COLO829 (cell line): Measurements from ENCODE around the gene WDR89.
"Not testable (repeated sequence)": the region's sequence is repeated elsewhere in the genome, so short reads cannot be mapped to it uniquely, and the experiment has no call there.

Experiments used
- DNase-seq: peaks from one replicate; pipeline ENCODE4 v3.0.0; 2012; ENCODE audit warnings: low spot score

Gene WDR89

DNA sequence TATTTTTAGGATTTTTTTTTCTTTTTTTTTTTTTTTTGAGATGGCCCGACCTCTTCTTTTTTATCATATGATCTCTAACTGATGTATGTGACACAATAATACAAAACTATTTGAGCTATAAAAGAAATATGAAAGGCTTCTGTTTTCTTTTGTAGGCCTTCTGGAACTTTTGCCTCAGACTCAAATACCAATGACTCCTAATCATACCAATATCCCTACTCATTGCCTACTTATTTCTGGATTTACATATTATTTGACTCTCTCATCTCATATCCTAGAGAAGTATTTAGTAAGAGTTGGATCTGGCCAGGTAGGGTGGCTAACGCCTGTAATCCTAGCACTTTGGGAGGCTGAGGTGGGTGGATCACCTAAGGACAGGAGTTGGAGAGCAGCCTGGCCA, 12.7 kb upstream of the WDR89 start:
- DNase-seq, result no peak

DNA sequence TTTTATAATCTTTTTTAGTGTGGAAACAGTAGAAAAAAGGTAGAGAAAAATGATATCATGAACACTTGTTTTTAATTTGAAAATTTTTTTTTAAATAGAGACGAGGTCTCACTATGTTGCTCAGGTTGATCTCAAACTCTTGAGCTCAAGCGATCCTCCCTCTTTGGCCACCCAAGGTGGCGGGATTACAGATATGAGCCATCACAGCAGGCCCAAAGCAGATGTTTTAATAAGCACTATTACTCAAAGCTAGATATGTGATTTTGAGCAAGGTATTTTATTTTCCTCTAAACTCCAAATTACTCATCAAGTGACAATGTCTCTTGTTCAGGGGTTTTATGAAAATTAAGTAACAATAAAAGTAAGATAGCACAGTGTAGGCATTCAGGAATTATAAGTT, 10.7 kb upstream of the WDR89 start:
- no peak for DNase-seq

DNA sequence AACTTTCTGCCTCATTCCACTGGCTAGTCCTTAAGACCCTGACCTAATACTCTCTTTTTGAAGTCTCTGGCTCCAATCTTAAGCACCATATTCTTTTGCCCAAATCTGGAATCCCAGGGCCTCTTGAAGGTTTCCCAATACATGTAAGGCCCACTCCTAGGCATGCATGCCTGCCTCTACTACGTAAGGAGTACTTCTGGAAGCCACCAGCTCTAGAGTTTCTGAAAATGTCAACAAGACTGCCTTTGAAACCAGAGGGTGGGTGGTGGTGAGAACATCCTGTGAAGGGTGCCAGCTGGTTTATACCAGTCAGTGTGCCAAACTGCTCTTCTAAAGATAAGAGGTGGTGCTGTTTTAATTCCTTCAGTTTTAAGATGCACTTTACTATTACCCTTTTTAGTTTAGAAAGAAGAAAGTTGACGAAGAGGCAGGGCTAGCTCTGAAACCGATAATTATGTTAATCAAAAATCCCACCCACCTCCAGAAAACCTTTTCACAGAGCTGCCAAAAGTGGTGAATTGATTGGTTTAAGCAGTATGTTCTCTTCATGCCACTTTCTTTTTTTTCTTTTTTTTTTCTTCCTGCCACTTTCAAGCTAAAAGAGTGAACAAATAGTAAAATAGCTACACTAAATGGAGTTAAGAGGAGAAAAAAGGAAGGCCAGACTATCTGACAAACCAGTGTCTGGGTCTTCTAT, 8.7 kb upstream of the WDR89 start:
- DNase-seq, result no peak

DNA sequence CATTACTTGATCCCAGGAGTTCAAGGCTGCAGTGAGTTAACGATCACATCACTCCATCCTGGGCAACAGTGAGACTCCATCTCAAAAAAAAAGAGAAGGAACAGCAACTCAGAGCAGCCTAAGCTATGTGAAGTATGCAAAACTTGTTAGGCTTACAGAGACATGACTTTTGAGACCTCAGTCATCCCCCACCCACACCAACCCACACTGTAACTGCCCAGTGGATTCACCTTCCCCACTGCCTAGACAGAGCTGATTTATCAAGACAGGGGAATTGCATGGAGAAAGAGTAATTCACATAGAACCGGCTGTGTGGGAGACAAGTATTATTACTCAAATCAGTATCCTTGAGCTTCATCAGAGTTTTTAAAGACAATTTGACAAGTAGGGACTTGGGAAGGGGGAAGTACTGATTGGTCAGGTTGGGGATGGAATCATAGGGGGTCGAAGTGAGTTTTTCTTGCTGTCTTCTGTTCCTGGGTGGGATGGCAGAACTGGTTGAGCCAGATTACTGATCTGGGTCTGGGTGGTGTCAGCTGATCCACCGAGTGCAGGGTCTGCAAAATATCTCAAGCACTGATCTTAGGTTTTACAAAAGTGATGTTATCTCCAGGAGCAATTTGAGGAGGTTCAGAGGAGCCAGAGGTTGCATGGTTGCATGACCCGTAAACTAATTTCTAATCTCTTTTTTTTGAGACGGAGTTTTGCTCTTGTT, 6.2 kb upstream of the WDR89 start:
- DNase-seq, result no peak

DNA sequence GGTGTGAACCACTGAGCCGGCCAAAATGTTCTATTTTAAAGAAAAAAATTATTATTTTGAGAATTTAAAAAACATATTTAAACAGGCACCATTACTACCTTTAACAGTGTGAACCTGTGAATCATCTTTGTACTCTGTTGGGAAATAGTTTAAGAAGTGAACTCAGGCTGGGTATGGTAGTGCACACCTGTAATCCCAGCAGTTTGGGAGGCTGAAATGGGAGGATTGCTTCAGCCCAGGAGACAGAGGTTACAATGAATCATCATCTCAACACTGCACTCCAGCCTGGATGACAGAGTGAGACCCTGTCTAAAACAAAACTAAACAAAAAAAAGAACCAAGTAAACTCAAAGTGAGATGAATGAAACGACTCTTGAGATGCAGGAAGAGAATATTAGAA, 3.1 kb upstream of the WDR89 start:
- no peak for DNase-seq

DNA sequence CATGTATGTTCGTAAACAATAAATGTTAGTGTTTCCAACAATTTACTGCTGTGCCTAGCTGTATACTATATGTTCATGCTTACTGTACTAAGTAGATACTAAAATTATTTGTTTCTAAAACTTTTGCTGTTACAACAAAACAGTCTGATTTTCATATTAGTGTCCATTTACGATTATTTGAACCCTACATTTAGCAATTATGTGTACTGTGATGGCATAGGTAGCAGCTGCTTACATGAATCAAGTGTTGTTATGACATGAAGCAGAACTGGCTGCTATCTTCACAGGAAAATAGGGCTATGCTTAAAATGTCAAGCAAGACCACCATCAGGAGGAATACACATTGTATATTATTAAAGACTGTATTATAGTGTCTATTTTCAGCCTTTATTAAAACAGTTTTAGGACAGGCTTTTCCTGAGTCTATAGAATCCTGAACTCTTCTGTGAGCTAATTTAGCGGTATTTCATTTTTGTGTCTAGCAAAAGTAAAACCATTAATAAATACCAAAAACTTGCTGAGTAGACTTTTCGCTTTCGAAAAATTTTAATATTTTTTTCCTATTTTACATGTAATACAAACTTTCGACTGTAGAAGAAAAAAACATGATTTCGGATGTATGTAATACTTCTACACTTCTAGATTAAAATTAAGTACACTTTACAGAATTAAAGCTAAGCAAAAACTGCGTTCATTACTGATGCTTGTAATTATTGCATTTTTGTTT, 1.1 kb upstream of the WDR89 start:
- DNase-seq, result no peak

DNA sequence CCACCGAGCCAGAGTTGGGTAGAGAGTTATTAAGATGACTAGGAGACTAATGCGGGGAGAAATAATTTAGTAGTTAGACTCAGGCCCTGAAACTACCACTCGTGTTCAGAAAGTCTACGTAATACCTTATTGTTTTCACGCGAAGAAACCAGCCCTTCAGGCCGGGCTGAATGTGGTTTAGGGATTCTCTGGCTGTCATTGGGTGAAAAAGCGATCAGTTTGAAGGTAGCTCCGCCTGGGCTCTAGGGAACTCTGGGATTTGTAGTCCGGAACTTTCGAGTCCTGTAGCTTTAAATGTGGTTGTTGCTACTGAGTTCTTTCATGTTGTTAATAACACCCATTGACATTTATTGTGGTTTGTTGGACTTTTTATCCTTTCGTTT, 549 bp upstream of the WDR89 start:
- peak; percentile 83 for DNase-seq

DNA sequence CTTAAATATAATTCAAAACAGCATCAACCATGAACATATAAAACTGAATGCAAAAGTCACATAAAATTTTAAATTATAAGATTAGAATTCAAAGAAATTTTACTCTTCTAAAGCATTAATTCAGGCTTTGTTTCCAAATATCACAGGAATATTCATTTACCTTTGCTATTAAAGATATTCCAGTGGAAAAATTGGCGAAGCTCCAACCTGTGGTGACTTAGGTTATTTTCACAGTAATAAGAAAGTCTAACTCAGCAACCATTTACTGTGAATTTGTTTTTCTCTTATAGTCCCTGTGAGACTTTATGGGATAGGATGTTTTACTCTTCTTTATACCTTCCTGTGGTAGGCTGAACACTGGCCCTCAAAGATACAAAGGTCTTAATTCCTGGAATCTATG, 3.2 kb downstream of the WDR89 start:
- DNase-seq, result no peak

DNA sequence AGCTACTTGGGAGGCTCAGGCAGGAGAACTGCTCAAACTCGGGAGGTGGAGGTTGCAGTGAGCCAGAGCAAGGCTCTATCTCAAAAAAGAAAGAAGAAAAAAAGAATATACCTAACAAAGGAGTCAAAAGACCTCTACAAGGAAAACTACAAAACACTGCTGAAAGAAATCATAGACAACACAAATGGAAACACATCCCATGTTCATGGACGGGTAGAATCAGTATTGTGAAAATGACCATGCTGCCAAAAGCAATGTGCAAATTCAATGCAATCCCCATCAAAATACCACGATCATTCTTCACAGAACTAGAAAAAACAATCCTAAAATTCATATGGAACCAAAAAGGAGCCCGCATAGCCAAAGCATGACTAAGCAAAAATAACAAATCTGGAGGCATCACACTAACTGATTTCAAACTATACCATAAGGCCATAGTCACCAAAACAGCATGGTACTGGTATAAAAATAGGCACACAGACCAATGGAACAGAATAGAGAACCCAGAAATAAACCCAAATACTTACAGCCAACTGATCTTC, 5.5 kb downstream of the WDR89 start:
- not testable (repeated sequence) for DNase-seq

DNA sequence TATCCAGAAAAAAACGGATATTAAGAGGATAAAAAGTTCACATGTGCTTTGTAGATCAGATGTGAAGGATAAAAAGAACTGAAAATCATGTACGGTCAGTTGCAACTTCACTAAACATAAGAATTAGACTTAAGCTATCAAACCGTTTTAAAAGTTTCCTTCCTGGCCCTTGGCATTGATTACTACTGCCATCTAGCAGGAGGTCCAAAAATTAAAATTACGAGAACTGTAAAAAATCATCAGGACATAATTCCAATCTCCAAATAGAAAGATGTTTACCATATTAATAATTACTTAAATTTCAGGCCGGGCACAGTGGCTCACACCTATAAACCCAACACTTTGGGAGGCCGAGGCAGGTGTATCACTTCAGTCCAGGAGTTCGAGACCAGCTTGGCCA, 7.9 kb downstream of the WDR89 start:
- no peak for DNase-seq

DNA sequence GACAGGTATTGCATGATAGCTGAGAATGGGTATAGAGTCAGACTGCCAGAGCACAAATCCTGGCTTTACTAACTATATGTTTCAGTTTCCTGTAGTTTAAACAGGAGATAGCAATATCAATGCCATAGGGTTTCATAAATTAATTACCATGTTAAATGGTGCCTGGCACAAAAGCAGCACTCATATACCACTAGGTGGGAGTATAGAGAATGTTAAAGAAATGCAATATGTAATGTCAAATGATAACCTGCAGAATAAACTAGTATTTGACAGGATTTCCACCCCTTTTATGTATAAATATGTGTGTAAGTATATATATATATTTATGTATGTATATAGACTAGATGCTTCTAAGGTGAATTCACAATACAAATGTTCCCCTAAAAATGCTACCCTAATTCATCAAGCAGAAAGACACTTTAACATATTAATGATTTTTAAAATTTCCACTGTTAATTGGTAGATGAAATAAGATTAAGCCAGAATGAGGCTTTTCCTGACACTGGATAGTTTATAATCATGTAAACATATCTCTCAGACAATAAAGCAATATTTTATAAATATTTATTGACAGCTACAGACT, 8.6 kb downstream of the WDR89 start:
- DNase-seq, result peak; percentile 22

DNA sequence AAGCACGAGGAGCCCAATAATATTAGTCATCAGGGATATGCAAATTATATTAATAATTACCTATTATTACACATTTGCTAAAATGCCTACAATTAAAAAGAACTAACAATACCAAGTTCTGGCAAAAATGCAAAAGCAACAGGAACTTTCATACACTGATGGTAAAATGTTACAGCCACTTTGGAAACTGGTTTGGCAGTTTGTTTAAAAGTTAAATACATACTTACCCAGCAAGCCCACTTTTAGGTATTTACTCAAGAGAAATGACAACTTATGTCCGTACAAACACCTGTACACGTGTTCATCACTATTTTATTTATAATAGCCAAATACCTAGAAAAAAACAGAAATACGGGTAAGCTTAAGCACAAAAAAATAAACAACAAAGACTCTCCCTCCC, 17.0 kb downstream of the WDR89 start:
- no peak for DNase-seq

DNA sequence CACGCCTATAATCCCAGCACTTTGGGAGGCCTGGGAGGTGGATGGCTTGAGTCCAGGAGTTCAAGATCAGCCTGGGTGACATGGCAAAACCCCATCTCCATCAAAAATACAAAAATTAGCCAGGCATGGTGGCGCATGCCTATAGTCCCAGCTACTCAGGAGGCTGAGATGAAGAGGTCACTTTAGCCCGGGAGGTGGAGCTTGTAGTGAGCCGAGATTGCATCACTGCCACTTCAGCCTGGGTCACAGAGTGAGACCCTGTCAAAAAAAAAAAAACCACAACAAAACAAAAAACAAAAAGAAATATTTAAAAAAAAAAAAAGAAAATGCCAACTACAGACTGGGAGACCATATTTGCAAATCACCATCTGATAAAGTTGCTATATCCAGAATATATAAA, 17.5 kb downstream of the WDR89 start:
- no peak for DNase-seq

DNA sequence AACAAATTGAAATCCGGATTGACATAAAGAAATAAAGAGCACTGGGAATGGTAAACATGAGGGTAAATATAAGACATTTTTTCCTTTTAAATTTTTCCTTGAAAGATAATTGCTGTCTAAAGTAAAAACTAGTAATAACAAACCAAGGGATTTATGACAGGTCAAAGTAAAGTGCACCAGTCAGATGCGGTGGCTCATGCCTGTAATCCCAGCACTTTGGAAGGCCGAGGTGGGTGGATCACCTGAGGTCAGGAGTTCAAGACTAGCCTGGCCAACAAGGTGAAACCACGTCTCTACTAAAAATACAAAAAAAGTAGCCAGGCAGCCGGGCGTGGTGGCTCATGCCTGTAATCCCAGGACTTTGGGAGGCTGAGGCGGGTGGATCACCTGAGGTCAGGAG, 19.7 kb downstream of the WDR89 start:
- DNase-seq, result not testable (repeated sequence)

DNA sequence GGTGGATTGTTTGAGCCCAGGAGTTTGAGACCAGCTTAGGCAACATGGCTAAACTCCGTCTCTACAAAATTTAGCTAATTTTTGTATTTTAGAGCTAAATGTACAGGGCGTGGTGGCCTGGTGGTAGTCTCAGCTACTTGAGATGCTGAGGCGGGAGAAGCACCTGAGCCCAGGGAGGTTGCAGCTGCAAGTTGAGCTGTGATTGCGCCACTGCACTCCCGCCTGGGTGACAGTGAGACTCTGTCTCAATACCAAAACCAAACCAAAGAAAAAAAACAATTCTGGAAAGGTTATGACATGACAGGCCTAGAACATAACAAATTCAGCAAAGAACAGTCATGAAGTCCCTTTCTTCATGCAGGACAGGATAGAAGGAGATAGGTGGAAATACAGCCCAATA, 25.7 kb downstream of the WDR89 start:
- no peak for DNase-seq

DNA sequence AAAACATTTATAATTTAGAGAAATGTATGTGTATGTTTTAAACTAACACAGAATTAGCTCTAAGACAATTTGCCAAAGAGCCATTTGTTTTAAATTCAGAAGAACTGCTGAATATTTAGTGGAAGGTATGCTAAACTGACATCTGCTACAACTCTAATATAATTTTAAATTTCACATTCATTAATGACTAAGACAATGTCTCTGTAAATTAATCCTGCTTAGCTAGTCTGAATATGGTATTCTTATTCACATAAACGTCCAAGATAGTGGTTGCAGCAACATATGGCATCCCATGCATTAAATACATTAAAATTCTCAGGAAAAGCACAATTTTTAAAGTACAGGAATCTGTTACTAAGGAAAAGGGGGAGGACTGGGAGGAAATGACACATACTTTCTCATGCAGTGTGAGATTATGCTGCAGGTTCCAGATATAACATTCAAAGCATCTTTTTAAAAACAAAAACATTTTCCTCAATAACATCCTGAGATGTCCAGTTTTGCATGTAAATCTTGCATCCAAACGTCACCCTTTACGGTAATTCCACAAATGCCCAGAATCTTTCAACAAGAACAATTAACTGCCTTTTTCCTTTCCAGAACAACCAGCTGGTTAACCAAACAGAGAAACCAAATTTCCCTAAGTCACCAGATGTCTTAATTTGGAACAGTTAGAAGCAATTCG, 26.9 kb downstream of the WDR89 start:
- DNase-seq, result no peak

DNA sequence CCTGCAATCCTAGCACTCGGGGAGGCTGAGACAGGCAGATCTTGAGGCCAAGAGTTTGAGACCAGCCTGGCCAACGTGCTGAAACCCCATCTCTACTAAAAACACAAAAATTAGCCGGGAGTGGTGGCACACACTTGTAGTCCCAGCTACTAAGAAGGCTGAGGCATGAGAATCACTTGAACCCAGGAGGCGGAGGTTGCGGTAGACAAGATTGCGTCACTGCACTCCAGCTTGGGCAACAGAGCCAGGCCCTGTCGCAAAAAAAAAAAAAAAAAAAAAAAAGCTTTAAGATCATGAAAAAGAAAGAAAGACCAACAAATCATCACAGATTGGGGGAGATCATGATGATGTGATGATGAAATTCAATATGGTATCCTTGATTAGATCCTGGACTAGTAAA, 30.6 kb downstream of the WDR89 start:
- no peak for DNase-seq

DNA sequence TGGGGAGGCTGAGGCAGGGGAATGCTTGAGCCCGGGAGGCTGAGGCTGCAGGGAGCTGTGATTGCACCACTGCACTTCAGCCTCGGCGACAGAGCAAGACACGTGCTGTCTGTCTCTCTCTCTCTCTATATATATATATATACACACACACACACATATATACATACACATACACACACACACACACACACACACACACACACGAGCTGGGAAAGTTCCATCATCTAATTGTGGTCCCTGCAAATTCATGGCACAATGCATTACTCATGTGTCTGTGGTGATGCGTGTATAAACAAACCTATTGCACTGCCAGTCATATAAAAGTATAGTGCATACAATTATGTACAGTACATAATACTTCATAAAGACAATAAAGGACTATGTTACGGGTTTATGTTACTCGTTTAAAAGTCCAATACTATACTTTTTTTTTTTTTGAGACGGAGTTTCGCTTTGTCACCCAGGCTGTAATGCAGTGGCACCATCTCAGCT, 36.6 kb downstream of the WDR89 start:
- DNase-seq, result no peak

DNA sequence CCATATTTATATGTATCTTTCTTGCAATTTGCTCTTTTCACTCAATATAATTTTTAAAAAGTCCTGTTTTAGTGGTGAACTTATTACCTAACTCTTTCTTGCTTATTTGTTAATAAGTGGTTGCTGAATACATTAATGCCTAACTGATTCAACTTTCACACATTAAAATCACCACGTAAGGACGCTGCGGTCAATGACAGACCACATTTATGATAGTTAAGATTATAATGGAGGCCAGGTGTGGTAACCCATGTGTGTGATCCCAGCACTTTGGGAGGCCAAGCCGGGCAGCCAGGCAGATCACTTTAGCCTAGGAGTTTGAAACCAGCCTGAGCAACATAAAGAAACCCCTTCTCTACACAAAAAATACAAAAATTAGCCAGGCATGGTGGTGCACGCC, 37.0 kb downstream of the WDR89 start:
- DNase-seq, result no peak

DNA sequence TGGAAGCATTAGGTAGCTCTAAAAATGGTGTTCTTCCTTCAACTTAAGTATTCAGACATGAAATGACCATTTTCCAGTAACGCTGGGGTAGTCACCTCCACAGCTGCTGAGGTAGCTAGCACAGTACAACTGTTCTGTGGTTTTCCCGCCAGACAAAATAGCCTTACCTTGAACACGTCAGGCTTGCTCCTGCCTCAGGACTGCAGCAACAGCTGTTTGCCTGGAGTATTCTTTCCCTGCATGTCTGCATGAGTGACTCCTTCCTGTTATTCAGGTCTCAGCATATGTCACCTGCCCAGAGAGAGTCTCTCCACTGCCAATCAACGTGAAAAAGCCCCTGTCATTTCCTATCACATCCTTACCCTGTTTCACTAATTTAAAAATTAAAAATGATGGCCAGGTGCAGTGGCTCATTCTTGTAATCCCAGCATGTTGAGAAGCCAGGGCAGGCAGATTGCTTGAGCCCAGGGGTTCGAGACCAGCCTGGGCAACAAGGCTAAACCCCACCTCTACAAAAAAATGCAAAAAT, 37.9 kb downstream of the WDR89 start:
- no peak for DNase-seq

DNA sequence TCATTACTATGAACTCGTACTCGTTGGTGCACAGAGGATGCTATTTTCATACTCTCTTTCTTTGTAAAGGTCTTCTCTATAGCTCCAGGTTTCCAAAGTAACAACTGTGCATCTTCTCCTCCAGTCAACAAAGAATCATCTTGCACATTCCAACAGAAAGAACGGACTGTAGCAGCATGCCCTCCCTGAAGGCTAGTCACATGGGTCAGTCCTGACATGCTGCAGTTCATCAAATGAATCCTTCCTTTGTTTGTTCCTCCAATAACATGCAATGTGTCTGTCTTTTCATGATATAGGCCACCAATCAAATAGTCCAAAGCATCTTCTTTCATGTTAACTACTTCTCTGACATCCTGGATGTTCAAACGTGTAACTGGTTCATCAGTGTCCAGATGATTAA, 42.9 kb downstream of the WDR89 start:
- peak; percentile 42 for DNase-seq
